HepG2 (cell line): ENCODE measurements around the gene CCDC9B. TPM values are rescaled to one million over a fixed set of nuclear protein-coding genes. Genes with fewer than 3 reads are reported as not detected.
A peak's percentile ranks its signal among the peaks of the same experiment; 100 is the strongest.

Experiments used
- BRD4 ChIP-seq: sonication (generic); formaldehyde crosslinking; IDR thresholded peaks from 2 replicates; pipeline ENCODE4 v1.4.0; 2020; ENCODE audit warnings: missing genetic modification reagents
- CBX5 ChIP-seq: sonication (generic); formaldehyde crosslinking; IDR thresholded peaks from 2 replicates; pipeline ENCODE4 v1.4.0; 2020; ENCODE audit warnings: missing genetic modification reagents, borderline replicate concordance
- GATAD1 ChIP-seq: IDR thresholded peaks from 2 replicates; pipeline ENCODE4 v1.6.1; 2016; ENCODE audit warnings: missing genetic modification reagents, missing compliant biosample characterization
- HNRNPUL1 ChIP-seq: fragments of 200-400 bp; formaldehyde crosslinking; IDR thresholded peaks from 2 replicates; pipeline ENCODE4 v1.6.1; 2017; ENCODE audit warnings: low read depth, mild to moderate bottlenecking, low read length, moderate library complexity
- ZFP41 ChIP-seq: sonication (generic); formaldehyde crosslinking; IDR thresholded peaks from 2 replicates; pipeline ENCODE4 v1.4.0; 2020; ENCODE audit warnings: mild to moderate bottlenecking, missing genetic modification reagents, borderline replicate concordance
- ZNF253 ChIP-seq: sonication (generic); formaldehyde crosslinking; IDR thresholded peaks from 2 replicates; pipeline ENCODE4 v1.8.0; 2022; ENCODE audit warnings: mild to moderate bottlenecking, missing genetic modification reagents, borderline replicate concordance
- ZNF460 ChIP-seq: sonication (generic); formaldehyde crosslinking; IDR thresholded peaks from 2 replicates; pipeline ENCODE4 v1.5.1; 2020; ENCODE audit warnings: missing genetic modification reagents, mild to moderate bottlenecking, borderline replicate concordance
- ZNF501 ChIP-seq: sonication (generic); formaldehyde crosslinking; IDR thresholded peaks from 2 replicates; pipeline ENCODE4 v1.5.1; 2020; ENCODE audit warnings: mild to moderate bottlenecking, moderate library complexity, missing genetic modification reagents
- ZNF678 ChIP-seq: sonication (generic); formaldehyde crosslinking; IDR thresholded peaks from 2 replicates; pipeline ENCODE4 v1.4.0; 2020; ENCODE audit warnings: mild to moderate bottlenecking, missing genetic modification reagents
- polyA plus RNA-seq, 8 experiments: library from polyadenylated mRNA; depleted of rRNA in 3 of 8; stranded (reverse) in 7 of 8; unstranded in 1 of 8; fragments of >200 nt; fragmentation: Illumina TruSeq in 4 of 8; extraction: Trizol in 4 of 8; gene quantifications; 2 replicates each; pipeline versions ENCODE4 v1.2.1 to v1.2.3, GENCODE V29; 2011 to 2016; ENCODE audit warnings: low read depth in 4 of 8, missing spikeins in 1 of 8, mixed read lengths in 1 of 8; ENCODE audit not compliant: insufficient read depth in 1 of 8
- total RNA-seq, 5 experiments: library from RNA; depleted of rRNA; stranded (reverse); fragments of >200 nt; fragmentation: Illumina TruSeq; extraction: Trizol; gene quantifications; 2 replicates each; pipeline ENCODE4 v1.2.3, GENCODE V29; 2016; ENCODE audit warnings: low read depth in 1 of 5
- TF ChIP-seq, protein P1 (sequence below): sonication (generic); formaldehyde crosslinking; IDR thresholded peaks from 2 replicates; pipeline ENCODE4 v1.8.1; 2023; ENCODE audit warnings: mild to moderate bottlenecking, missing genetic modification reagents
- TF ChIP-seq, protein P2 (sequence below): IDR thresholded peaks from 2 replicates; pipeline ENCODE4 v1.4.0; 2020; ENCODE audit warnings: mild to moderate bottlenecking, missing genetic modification reagents
- TF ChIP-seq, protein P3 (sequence below): sonication (generic); formaldehyde crosslinking; IDR thresholded peaks from 2 replicates; pipeline ENCODE4 v1.5.1; 2020; ENCODE audit warnings: mild to moderate bottlenecking, missing genetic modification reagents, borderline replicate concordance

CCDC9B gene
- total and polyA plus RNA-seq, 2 of the 13 experiments (the other 11 are each of a cell fraction or from before 2014, with no cell fraction given), result 0.98 to 1.6 TPM

GRCh38 chr15:40367686-40368611, 27.2 kb upstream of the CCDC9B start (continued):
- TF ChIP-seq, protein P1, sequence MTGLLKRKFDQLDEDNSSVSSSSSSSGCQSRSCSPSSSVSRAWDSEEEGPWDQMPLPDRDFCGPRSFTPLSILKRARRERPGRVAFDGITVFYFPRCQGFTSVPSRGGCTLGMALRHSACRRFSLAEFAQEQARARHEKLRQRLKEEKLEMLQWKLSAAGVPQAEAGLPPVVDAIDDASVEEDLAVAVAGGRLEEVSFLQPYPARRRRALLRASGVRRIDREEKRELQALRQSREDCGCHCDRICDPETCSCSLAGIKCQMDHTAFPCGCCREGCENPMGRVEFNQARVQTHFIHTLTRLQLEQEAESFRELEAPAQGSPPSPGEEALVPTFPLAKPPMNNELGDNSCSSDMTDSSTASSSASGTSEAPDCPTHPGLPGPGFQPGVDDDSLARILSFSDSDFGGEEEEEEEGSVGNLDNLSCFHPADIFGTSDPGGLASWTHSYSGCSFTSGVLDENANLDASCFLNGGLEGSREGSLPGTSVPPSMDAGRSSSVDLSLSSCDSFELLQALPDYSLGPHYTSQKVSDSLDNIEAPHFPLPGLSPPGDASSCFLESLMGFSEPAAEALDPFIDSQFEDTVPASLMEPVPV (CRISPR knock-in tag), result peak; percentile 84
- 0 out of 2 replicates have a peak, but pooled peaks have one; percentile 39 for TF ChIP-seq BRD4 (CRISPR knock-in tag)
- TF ChIP-seq ZNF460 (CRISPR knock-in tag), result no peak; the same call in 1 of the 2 replicates
- TF ChIP-seq, protein P2, sequence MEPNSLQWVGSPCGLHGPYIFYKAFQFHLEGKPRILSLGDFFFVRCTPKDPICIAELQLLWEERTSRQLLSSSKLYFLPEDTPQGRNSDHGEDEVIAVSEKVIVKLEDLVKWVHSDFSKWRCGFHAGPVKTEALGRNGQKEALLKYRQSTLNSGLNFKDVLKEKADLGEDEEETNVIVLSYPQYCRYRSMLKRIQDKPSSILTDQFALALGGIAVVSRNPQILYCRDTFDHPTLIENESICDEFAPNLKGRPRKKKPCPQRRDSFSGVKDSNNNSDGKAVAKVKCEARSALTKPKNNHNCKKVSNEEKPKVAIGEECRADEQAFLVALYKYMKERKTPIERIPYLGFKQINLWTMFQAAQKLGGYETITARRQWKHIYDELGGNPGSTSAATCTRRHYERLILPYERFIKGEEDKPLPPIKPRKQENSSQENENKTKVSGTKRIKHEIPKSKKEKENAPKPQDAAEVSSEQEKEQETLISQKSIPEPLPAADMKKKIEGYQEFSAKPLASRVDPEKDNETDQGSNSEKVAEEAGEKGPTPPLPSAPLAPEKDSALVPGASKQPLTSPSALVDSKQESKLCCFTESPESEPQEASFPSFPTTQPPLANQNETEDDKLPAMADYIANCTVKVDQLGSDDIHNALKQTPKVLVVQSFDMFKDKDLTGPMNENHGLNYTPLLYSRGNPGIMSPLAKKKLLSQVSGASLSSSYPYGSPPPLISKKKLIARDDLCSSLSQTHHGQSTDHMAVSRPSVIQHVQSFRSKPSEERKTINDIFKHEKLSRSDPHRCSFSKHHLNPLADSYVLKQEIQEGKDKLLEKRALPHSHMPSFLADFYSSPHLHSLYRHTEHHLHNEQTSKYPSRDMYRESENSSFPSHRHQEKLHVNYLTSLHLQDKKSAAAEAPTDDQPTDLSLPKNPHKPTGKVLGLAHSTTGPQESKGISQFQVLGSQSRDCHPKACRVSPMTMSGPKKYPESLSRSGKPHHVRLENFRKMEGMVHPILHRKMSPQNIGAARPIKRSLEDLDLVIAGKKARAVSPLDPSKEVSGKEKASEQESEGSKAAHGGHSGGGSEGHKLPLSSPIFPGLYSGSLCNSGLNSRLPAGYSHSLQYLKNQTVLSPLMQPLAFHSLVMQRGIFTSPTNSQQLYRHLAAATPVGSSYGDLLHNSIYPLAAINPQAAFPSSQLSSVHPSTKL, result peak; percentile 71
- TF ChIP-seq GATAD1 (CRISPR knock-in tag), result peak; percentile 58; the same call in 1 of the 2 replicates
- TF ChIP-seq ZNF678, result peak; percentile 78; the same call in 1 of the 2 replicates
- TF ChIP-seq ZNF253 (CRISPR knock-in tag), result peak; percentile 94
- TF ChIP-seq ZNF501 (CRISPR knock-in tag), result peak; percentile 93
- peak; percentile 92; the same call in 1 of the 2 replicates for TF ChIP-seq ZFP41 (CRISPR knock-in tag)
- no peak for TF ChIP-seq HNRNPUL1
- TF ChIP-seq, protein P3, sequence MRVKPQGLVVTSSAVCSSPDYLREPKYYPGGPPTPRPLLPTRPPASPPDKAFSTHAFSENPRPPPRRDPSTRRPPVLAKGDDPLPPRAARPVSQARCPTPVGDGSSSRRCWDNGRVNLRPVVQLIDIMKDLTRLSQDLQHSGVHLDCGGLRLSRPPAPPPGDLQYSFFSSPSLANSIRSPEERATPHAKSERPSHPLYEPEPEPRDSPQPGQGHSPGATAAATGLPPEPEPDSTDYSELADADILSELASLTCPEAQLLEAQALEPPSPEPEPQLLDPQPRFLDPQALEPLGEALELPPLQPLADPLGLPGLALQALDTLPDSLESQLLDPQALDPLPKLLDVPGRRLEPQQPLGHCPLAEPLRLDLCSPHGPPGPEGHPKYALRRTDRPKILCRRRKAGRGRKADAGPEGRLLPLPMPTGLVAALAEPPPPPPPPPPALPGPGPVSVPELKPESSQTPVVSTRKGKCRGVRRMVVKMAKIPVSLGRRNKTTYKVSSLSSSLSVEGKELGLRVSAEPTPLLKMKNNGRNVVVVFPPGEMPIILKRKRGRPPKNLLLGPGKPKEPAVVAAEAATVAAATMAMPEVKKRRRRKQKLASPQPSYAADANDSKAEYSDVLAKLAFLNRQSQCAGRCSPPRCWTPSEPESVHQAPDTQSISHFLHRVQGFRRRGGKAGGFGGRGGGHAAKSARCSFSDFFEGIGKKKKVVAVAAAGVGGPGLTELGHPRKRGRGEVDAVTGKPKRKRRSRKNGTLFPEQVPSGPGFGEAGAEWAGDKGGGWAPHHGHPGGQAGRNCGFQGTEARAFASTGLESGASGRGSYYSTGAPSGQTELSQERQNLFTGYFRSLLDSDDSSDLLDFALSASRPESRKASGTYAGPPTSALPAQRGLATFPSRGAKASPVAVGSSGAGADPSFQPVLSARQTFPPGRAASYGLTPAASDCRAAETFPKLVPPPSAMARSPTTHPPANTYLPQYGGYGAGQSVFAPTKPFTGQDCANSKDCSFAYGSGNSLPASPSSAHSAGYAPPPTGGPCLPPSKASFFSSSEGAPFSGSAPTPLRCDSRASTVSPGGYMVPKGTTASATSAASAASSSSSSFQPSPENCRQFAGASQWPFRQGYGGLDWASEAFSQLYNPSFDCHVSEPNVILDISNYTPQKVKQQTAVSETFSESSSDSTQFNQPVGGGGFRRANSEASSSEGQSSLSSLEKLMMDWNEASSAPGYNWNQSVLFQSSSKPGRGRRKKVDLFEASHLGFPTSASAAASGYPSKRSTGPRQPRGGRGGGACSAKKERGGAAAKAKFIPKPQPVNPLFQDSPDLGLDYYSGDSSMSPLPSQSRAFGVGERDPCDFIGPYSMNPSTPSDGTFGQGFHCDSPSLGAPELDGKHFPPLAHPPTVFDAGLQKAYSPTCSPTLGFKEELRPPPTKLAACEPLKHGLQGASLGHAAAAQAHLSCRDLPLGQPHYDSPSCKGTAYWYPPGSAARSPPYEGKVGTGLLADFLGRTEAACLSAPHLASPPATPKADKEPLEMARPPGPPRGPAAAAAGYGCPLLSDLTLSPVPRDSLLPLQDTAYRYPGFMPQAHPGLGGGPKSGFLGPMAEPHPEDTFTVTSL (CRISPR knock-in tag), result peak; percentile 53; the same call in 1 of the 2 replicates
- TF ChIP-seq CBX5 (CRISPR knock-in tag), result peak; percentile 66; the same call in 1 of the 2 replicates
